ENCODE results near the gene TAS1R2. TPM values are rescaled to one million over a fixed set of nuclear protein-coding genes. Genes with fewer than 3 reads are reported as not detected.
"Not testable (repeated sequence)": the region's sequence is repeated elsewhere in the genome, so short reads cannot be mapped to it uniquely, and the experiment has no call there.

Gene TAS1R2
- polyA plus RNA-seq, 2 of the 4 experiments (the other 2 are of a cell fraction): not detected

- TF ChIP-seq HES2 (IDR thresholded peaks at IDR 0.05): no peak
- no peak for TF ChIP-seq JUNB (IDR thresholded peaks at IDR 0.05)
- TF ChIP-seq REST (IDR thresholded peaks at IDR 0.05): no peak
- TF ChIP-seq EP300 (IDR thresholded peaks at IDR 0.05): no peak
- no peak for TF ChIP-seq KDM1A (IDR thresholded peaks at IDR 0.05; ENCODE audit: low read depth)
- no peak for TF ChIP-seq HMGXB4 (CRISPR knock-in tag; IDR thresholded peaks at IDR 0.05; ENCODE audit: borderline replicate concordance)
- TF ChIP-seq HDAC2 (IDR thresholded peaks at IDR 0.05): no peak
- no peak for TF ChIP-seq CHD2 (IDR thresholded peaks at IDR 0.05; ENCODE audit: low read length, partially characterized antibody)
- no peak for TF ChIP-seq HEYL (CRISPR knock-in tag; IDR thresholded peaks at IDR 0.05)
- H3K27ac ChIP-seq: no peak overlapping the region
- DNase-seq (ENCODE audit: low read depth in 1 of 2, low spot score in 1 of 2): no peak
- no peak overlapping the region for H3K4me3 ChIP-seq
- ChIA-PET CTCF (no interaction called here), POLR2A (no interaction called here)
- ATAC-seq: no peak
- H3K4me1 ChIP-seq: no peaks in the 10 kb centered on the region
- no peaks in the 10 kb centered on the region for H3K9me3 ChIP-seq
- 61% methylated on average over 15 of the region's 17 CpGs for WGBS (ENCODE audit: missing lambda C conversion rate)
- FAIRE-seq: no peak
- H3K4me2 ChIP-seq: no peak overlapping the region
Observed at GRCh38 chr1:18840145-18840544, 19.3 kb downstream of the TAS1R2 start.

- H3K27ac ChIP-seq: no peak overlapping the region
- H3K9me3 ChIP-seq: no peaks in the 10 kb centered on the region
- no peak for TF ChIP-seq HMGXB4 (CRISPR knock-in tag; IDR thresholded peaks at IDR 0.05; ENCODE audit: borderline replicate concordance)
- TF ChIP-seq USF2 (IDR thresholded peaks at IDR 0.05): peak; percentile 62
- no peak for TF ChIP-seq SREBF2 (IDR thresholded peaks at IDR 0.05)
- no peak for TF ChIP-seq EHF (CRISPR knock-in tag; IDR thresholded peaks at IDR 0.05)
- no peak for TF ChIP-seq PBX3 (IDR thresholded peaks at IDR 0.05)
- TF ChIP-seq NPAS2 (CRISPR knock-in tag; IDR thresholded peaks at IDR 0.05; ENCODE audit: borderline replicate concordance): no peak
- H3K4me1 ChIP-seq: no peaks in the 10 kb centered on the region
- CTCF ChIA-PET: interaction anchor here (0.8 to 2.8 kb wide), 3 partner anchors 14 to 255 kb away, joined by 3 to 8 read pairs (median 4); no protein-coding TSS in a partner anchor
- no peak overlapping the region for H3K4me3 ChIP-seq
- no peak overlapping the region for H3K4me2 ChIP-seq
- ATAC-seq: peak in 1 of 2 experiments; percentile 54; a peak in 3 of 6 replicates
- DNase-seq (ENCODE audit: low read depth in 1 of 2, low spot score in 1 of 2): peak; percentile 9 to 14
- no peak for FAIRE-seq
- WGBS (ENCODE audit: missing lambda C conversion rate): 48% methylated on average over 4 of the region's 5 CpGs
- POLR2A ChIA-PET: no interaction called here
Observed at GRCh38 chr1:18836654-18837053, 22.8 kb downstream of the TAS1R2 start.

GRCh38 chr1:18832319-18832718 is 27.1 kb downstream of the TAS1R2 start:
- FAIRE-seq; CTCF ChIA-PET; ATAC-seq; H3K4me3 ChIP-seq; H3K4me1 ChIP-seq; H3K9me3 ChIP-seq; H3K27ac ChIP-seq; POLR2A ChIA-PET; DNase-seq (ENCODE audit: low read depth in 1 of 2, low spot score in 1 of 2); H3K4me2 ChIP-seq: not testable (repeated sequence)
- WGBS (ENCODE audit: missing lambda C conversion rate): 0% methylated on average over 1 of the region's 1 CpG

Data from A549 (cell line).